Measurements from ENCODE around the gene BIN1.

DNA sequence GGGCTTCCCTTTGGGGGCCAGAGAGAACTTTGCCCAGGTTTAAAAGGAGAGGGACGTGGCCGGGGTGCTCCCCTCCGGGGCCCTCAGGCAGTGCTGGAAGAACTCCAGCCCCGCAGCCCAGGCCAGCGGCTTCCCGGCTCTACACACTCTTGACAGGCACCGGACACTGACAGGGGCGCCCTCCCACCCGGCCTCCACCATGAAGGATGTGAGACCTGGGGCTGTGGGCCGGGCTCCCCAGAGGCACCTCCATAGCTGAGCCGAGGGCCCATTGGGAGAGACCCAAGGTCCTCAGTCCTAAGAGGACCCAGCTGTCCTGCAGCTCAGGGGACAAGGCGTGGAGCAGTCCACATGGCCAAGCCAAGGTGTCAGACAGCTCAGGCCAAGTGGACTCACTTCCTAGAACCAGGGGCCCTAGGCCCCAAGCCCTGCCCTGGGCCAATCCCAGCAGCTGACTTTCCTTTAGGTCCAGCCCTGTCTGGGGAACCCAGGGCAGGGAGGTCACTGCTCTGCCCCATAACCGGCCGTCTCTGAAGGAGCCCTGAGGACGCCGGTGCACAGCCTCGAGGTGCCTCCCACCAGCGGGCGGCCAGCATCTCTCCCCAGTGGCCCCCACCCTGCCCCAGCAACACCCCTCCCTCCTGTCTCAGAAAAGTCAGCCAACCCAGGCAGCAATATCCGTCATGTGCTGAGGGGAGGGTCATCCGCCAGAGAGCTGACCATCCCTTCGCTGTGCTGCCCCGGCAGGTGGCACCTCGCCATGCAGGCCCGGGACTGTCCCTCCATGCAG is 51.8 kb downstream of the BIN1 start:
- TF ChIP-seq, protein P1, sequence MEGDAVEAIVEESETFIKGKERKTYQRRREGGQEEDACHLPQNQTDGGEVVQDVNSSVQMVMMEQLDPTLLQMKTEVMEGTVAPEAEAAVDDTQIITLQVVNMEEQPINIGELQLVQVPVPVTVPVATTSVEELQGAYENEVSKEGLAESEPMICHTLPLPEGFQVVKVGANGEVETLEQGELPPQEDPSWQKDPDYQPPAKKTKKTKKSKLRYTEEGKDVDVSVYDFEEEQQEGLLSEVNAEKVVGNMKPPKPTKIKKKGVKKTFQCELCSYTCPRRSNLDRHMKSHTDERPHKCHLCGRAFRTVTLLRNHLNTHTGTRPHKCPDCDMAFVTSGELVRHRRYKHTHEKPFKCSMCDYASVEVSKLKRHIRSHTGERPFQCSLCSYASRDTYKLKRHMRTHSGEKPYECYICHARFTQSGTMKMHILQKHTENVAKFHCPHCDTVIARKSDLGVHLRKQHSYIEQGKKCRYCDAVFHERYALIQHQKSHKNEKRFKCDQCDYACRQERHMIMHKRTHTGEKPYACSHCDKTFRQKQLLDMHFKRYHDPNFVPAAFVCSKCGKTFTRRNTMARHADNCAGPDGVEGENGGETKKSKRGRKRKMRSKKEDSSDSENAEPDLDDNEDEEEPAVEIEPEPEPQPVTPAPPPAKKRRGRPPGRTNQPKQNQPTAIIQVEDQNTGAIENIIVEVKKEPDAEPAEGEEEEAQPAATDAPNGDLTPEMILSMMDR (IDR thresholded peaks at IDR 0.05), result no peak
- no peak for TF ChIP-seq EZH2phosphoT487 (IDR thresholded peaks at IDR 0.05)
- no peak for TF ChIP-seq EZH2 (IDR thresholded peaks at IDR 0.05)

Data from neural progenitor cell (in vitro differentiated cells).